Large intestine (tissue), 3 donors: ENCODE results near the gene ZMAT5. TPM values are rescaled to one million over a fixed set of nuclear protein-coding genes. Genes with fewer than 3 reads are reported as not detected.

Source experiments
- DNase-seq, 2 donors: peaks; one replicate each; pipeline versions ENCODE4 v3.0.0 to v3.0.0-alpha.2; 2013
- H3K27ac ChIP-seq: one replicate; pipeline ENCODE4 v1.5.1; 2013; ENCODE audit warnings: low read length
- H3K27me3 ChIP-seq: 2 replicates; pipeline ENCODE4 v1.6.1; 2013; ENCODE audit warnings: low read length; ENCODE audit not compliant: control insufficient read depth, insufficient read depth
- H3K36me3 ChIP-seq: 2 replicates; pipeline ENCODE4 v1.6.1; 2013; ENCODE audit warnings: low read length; ENCODE audit not compliant: control insufficient read depth, insufficient read depth
- H3K4me1 ChIP-seq: one replicate; pipeline ENCODE4 v1.6.1; 2013; ENCODE audit warnings: low read length; ENCODE audit not compliant: control insufficient read depth, insufficient read depth
- H3K4me3 ChIP-seq: one replicate; pipeline ENCODE4 v1.5.1; 2013; ENCODE audit warnings: low read length
- H3K9me3 ChIP-seq: one replicate; pipeline ENCODE4 v1.6.1; 2013; ENCODE audit warnings: mild to moderate bottlenecking, low read depth, low read length, moderate library complexity; ENCODE audit not compliant: control insufficient read depth
- WGBS: methylation state at CpG from one replicate; pipeline ENCODE4 v1.1.5; 2013; ENCODE audit warnings: low lambda C conversion rate; ENCODE audit not compliant: insufficient coverage; 5-methylcytosine and 5-hydroxymethylcytosine counted together
- polyA plus RNA-seq: library from polyadenylated mRNA; unstranded; fragments of 120-200 nt; gene quantifications from one replicate; pipeline ENCODE4 v1.2.1, GENCODE V29; 2013

Gene ZMAT5
- polyA plus RNA-seq, 1 donor: 19.5 TPM

GRCh38 chr22:29788339-29789279 lies 21.8 kb upstream of the ZMAT5 start:
- H3K4me1 ChIP-seq: no peaks in the 10 kb centered on the region
- no CpG with 5 or more reads among the region's 27 CpGs for WGBS
- no peak overlapping the region for H3K4me3 ChIP-seq
- peaks cover 53% of the 10 kb centered on the region for H3K36me3 ChIP-seq
- no peak overlapping the region for H3K27ac ChIP-seq
- no peaks in the 10 kb centered on the region for H3K27me3 ChIP-seq
- DNase-seq: no peak
- H3K9me3 ChIP-seq: no peaks in the 10 kb centered on the region

GRCh38 chr22:29787371-29787980 lies 20.7 kb upstream of the ZMAT5 start:
- WGBS: no CpG with 5 or more reads among the region's 9 CpGs
- H3K27me3 ChIP-seq: no peaks in the 10 kb centered on the region
- no peaks in the 10 kb centered on the region for H3K9me3 ChIP-seq
- H3K36me3 ChIP-seq: peaks cover 42% of the 10 kb centered on the region
- H3K27ac ChIP-seq: no peak overlapping the region
- no peak overlapping the region for H3K4me3 ChIP-seq
- H3K4me1 ChIP-seq: peaks cover 1% of the 10 kb centered on the region
- DNase-seq: no peak

DNA sequence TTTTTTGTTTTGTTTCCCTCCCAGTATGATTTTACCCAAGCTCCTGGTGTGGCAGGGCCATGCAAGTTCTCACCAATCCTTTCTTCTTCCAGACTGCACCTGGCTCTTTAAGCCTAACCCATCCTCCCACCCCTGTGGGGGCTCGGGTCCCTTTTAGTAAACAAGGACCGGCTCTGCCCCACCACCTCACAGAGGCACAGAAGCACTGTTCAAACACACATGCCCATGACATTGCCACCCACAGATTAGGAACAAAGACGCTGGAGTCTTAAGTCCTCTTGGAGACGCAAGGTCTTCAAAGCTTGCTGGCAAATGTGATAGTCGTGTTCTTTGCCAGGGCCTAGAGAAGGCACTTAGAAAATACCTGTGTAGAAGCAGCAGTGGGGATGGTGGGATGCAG lies 19.2 kb upstream of the ZMAT5 start:
- Histone ChIP-seq H3K27ac (no peak overlapping the region), H3K9me3 (no peaks in the 10 kb centered on the region), H3K27me3 (no peaks in the 10 kb centered on the region), H3K36me3 (peaks cover 33% of the 10 kb centered on the region), H3K4me1 (peaks cover 13% of the 10 kb centered on the region), H3K4me3 (no peak overlapping the region)
- WGBS: no CpG with 5 or more reads among the region's 5 CpGs
- DNase-seq: no peak

GRCh38 chr22:29784451-29785361 lies 17.9 kb upstream of the ZMAT5 start:
- Histone ChIP-seq H3K27ac (no peak overlapping the region), H3K36me3 (peaks cover 22% of the 10 kb centered on the region), H3K27me3 (no peaks in the 10 kb centered on the region), H3K4me3 (no peak overlapping the region), H3K4me1 (peaks cover 19% of the 10 kb centered on the region), H3K9me3 (no peaks in the 10 kb centered on the region)
- no CpG with 5 or more reads among the region's 9 CpGs for WGBS
- DNase-seq: no peak

GRCh38 chr22:29782061-29782845 lies 15.4 kb upstream of the ZMAT5 start:
- WGBS: no CpG with 5 or more reads among the region's 7 CpGs
- Histone ChIP-seq H3K27ac (no peak overlapping the region), H3K36me3 (no peaks in the 10 kb centered on the region), H3K4me1 (peaks cover 24% of the 10 kb centered on the region), H3K9me3 (no peaks in the 10 kb centered on the region), H3K27me3 (no peaks in the 10 kb centered on the region), H3K4me3 (no peak overlapping the region)
- peak in 1 of 2 donors; percentile 30 for DNase-seq

DNA sequence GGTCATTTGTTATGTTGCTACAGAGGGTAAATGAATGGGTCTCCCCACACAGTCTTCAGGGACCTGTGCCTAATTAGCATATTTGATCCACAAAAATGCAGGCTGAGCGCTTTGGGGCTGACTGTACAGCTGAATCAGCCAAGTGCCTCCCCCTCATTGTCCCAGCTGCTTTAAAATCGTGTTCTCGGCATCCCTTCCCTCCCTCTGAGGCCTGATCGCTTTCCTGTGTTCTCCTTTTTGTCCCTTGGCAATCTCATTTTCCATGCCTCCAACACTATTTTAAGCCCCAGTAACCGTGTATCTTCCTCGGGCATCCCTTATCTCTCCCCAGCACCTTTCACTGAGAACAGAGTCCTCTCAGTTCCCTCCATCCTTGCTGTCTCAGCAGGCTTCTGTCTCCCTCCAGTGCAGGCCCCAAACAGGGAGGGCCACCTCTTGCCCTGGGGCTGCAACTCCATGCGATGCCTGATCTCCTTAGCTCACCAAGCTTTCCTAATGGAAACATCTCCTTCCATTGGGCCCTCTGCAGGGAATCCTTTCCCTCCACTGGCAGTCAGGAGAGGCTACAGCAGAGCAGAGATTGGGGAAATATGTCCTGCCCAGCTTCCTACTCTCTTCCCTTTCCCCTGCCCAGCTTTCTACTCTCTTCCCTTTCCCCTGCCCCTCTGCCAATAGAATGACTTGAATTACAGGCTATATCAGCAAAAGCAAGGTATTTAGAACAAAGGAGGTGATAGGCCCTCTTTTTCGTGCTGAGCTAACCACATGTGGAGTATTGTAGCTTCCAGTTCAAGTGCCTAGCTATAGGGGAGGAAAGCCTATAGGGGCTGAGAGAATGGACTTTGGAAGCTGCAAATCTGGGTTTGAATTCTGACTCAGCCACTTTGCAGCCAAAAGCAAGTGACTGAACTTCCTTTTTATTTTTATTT lies 14.2 kb upstream of the ZMAT5 start:
- WGBS: 16% methylated on average over 2 of the region's 8 CpGs
- Histone ChIP-seq H3K4me1 (peaks cover 24% of the 10 kb centered on the region), H3K27me3 (no peaks in the 10 kb centered on the region), H3K27ac (no peak overlapping the region), H3K9me3 (no peaks in the 10 kb centered on the region), H3K4me3 (no peak overlapping the region), H3K36me3 (no peaks in the 10 kb centered on the region)
- peak in 1 of 2 donors; percentile 39 for DNase-seq

GRCh38 chr22:29780220-29780619 lies 13.4 kb upstream of the ZMAT5 start:
- Histone ChIP-seq H3K27me3 (no peaks in the 10 kb centered on the region), H3K36me3 (no peaks in the 10 kb centered on the region), H3K9me3 (no peaks in the 10 kb centered on the region), H3K4me1 (peaks cover 24% of the 10 kb centered on the region), H3K4me3 (no peak overlapping the region), H3K27ac (no peak overlapping the region)
- WGBS: no CpG with 5 or more reads among the region's 5 CpGs
- DNase-seq: no peak

DNA sequence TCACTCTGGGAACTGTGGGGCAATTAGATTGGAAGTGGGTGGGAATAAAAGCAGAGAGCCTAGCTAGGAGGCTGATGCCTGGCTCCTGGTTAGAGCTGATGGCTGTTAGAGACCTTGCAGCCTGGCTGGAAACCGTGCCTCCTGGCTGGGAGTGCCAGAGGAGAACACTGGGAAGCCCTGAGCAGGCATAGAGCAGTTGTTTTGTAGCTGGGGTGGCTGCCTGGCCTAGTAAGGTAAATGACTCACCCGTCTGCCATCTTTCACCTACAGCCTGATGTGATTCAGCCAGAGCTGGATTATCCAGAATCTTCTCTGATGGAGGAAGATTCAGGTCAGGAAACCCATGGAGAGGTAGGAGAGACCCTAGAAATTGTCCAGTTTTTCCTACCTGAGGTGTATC lies 6.4 kb upstream of the ZMAT5 start:
- H3K36me3 ChIP-seq: peaks cover 16% of the 10 kb centered on the region
- no peaks in the 10 kb centered on the region for H3K27me3 ChIP-seq
- no peak overlapping the region for H3K4me3 ChIP-seq
- H3K27ac ChIP-seq: no peak overlapping the region
- H3K9me3 ChIP-seq: no peaks in the 10 kb centered on the region
- H3K4me1 ChIP-seq: peaks cover 2% of the 10 kb centered on the region
- DNase-seq: no peak
- whole genome bisulfite sequencing: no CpG with 5 or more reads among the region's 2 CpGs

DNA sequence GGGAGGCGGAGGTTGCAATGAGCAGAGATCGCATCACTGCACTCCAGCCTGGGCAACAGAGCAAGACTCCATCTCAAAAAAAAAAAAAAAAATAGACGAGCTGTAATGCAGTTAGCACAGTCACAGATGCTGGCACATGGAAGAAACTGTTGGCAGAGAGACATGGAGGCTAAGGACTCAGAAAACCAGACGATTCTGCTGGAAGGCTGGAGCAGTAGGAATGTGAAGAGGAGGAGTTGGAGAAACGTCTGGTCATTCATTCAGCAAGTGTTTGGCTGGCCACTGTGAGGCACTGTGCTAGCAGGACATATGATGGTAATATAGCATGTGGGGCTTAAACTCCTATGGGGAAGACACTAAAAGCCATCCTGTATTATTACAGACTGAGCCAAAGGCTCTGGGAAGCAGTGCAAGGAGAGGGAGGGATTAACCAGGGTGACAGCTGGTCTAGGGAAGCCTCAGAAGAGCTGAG lies 5.4 kb upstream of the ZMAT5 start:
- DNase-seq: no peak
- H3K4me3 ChIP-seq: no peak overlapping the region
- peaks cover 16% of the 10 kb centered on the region for H3K36me3 ChIP-seq
- no peak overlapping the region for H3K27ac ChIP-seq
- peaks cover 4% of the 10 kb centered on the region for H3K4me1 ChIP-seq
- H3K27me3 ChIP-seq: no peaks in the 10 kb centered on the region
- H3K9me3 ChIP-seq: no peaks in the 10 kb centered on the region
- no CpG with 5 or more reads among the region's 5 CpGs for WGBS
